ENCODE results near the gene UQCRH. TPM values are rescaled to one million over a fixed set of nuclear protein-coding genes. Genes with fewer than 3 reads are reported as not detected.

Gene UQCRH
- total RNA-seq, 1 experiment from 2014 or later: 663 TPM

GRCh38 chr1:46345281-46345680 lies 41.8 kb downstream of the UQCRH start:
- no peak for DNase-seq (ENCODE audit: low spot score)
- H3K27me3 Mint-ChIP-seq (ENCODE audit: low read depth): no peaks in the 10 kb centered on the region
- TF ChIP-seq ATF1 (CRISPR knock-in tag; IDR thresholded peaks at IDR 0.05): no peak
- TF ChIP-seq NFATC4 (CRISPR knock-in tag; IDR thresholded peaks at IDR 0.05): no peak
- TF ChIP-seq ARID4B (CRISPR knock-in tag; IDR thresholded peaks at IDR 0.05; ENCODE audit: borderline replicate concordance): no peak
- no peak for TF ChIP-seq AR (CRISPR knock-in tag; IDR thresholded peaks at IDR 0.05)
- TF ChIP-seq MLX (CRISPR knock-in tag; IDR thresholded peaks at IDR 0.05): no peak
- TF ChIP-seq CREB1 (CRISPR knock-in tag; IDR thresholded peaks at IDR 0.05): no peak
- no peak for TF ChIP-seq ZNF671 (CRISPR knock-in tag; IDR thresholded peaks at IDR 0.05)
- TF ChIP-seq MYBL2 (CRISPR knock-in tag; IDR thresholded peaks at IDR 0.05): no peak
- 0 out of 2 replicates have a peak overlapping the region, but pooled peaks have one; percentile 32 for H3K27ac Mint-ChIP-seq
- H3K36me3 Mint-ChIP-seq: peaks cover 47% of the 10 kb centered on the region
- no peak for ATAC-seq
- peaks cover 12% of the 10 kb centered on the region for H3K4me1 Mint-ChIP-seq
- H3K4me3 Mint-ChIP-seq: no peak overlapping the region
- ChIA-PET CTCF (interaction anchor here (0.6 to 3.9 kb wide), 2 partner anchors 12 to 61 kb away, joined by 5 to 66 read pairs; no protein-coding TSS in a partner anchor), POLR2A (interaction anchor here (0.6 kb wide), 1 partner anchor 61 kb away, joined by 4 read pairs; no protein-coding TSS in a partner anchor)
- H3K9me3 Mint-ChIP-seq: no peaks in the 10 kb centered on the region

- H3K9me3 Mint-ChIP-seq: no peaks in the 10 kb centered on the region
- POLR2A ChIA-PET: no interaction called here
- no peak for ATAC-seq
These were observed 48.9 kb downstream of the UQCRH start for GRCh38 chr1:46352363-46352762.

More at GRCh38 chr1:46352363-46352762, 48.9 kb downstream of the UQCRH start:
- no peak for DNase-seq (ENCODE audit: low spot score)
- Mint-ChIP-seq H3K4me3 (no peak overlapping the region), H3K4me1 (no peaks in the 10 kb centered on the region), H3K27ac (no peak overlapping the region), H3K36me3 (peaks cover 61% of the 10 kb centered on the region), H3K27me3 (ENCODE audit: low read depth) (no peaks in the 10 kb centered on the region)
- CTCF ChIA-PET: no interaction called here
- TF ChIP-seq NFYB (CRISPR knock-in tag; conservative IDR thresholded peaks at IDR 0.05; ENCODE audit: low read depth) (no peak), ZNF138 (CRISPR knock-in tag; conservative IDR thresholded peaks at IDR 0.05) (no peak), ARID4B (CRISPR knock-in tag; IDR thresholded peaks at IDR 0.05; ENCODE audit: borderline replicate concordance) (no peak), PRDM15 (CRISPR knock-in tag; IDR thresholded peaks at IDR 0.05) (no peak)
